ENCODE data around the gene POLR2J.

The POLR2J gene

DNA sequence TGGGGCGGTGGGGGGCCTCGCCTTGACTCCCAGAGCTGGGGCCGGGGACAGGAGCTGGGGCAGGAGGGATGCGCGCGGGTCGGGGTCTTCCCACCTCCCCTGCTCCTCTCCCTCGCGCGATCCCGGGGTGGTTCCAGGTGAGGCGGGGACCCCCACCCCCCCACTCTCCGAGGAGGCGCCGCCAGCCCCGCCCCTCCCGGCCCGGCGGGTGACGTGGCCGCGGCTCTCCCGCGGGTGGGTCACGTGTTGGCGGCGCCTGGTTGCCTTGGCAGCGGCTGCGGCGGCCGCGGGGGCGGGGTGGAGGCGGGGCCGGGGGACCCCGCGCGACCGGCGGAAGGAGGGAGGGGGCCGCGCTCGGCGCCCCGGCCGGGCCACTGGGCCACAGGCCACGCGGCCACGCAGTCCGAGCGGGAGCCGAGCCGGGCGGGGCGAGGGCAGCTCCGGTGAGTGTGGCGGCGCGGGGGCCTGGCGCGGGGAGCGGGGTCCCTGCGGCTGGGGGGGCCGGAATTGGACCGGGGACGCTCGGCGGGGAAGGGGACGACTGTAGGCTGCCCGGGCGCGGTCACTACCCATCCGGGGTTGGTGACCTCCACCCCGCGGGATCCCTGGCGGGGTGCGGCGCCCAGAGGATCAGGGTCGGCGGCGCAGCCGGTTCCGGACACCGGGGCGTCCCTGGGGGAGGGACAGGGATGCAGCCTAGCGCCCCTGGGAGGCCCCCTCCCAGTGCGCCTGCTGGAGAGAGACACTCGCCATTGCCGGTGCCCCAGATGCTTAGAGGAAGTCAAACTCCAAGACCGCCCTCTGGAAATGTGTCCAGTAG is 45.3 kb downstream of the POLR2J start, which contains the start of gene ORAI2:
Gene ORAI2 (plus strand): TSS at position 357 of the 820 bp plus-strand sequence. CDS start 5,382 bp downstream, outside the sequence.
- DNase-seq = peak; percentile 90

DNA sequence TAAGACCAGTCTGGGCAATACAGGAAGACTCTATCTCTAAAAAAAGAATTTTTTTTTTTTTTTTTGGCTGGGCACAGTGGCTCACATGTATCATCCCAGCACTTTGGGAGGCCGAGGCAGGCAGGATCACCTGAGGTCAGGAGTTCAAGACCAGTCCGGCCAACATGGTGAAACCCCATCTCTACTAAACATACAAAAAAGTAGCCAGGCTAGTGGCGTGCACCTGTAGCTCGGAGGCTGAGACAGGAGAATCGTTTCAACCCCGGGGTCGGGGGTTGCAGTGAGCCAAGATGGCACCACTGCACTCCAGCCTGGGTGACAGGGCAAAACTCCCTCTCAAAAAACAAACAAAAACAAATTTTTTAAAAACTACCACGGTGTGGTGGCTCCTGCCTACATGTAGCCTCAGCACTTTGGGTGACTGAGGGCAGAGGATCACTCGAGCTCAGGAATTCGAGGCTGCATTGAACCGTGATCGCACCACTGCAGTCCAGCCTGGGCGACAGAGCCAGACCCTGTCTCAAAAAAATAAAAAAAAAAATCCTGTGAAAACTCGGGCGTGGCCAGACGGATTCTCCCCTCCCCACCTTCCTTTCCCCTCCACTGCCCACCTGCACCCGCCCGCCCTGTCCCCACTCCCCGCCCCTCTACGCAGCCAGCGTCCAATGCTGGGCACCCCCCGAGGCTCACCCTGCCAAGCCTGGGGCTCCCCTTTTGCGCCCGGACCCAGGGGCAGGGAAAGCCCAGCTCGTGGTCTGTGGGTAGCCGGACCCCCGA is 46.1 kb downstream of the POLR2J start:
- DNase-seq = no peak

DNA sequence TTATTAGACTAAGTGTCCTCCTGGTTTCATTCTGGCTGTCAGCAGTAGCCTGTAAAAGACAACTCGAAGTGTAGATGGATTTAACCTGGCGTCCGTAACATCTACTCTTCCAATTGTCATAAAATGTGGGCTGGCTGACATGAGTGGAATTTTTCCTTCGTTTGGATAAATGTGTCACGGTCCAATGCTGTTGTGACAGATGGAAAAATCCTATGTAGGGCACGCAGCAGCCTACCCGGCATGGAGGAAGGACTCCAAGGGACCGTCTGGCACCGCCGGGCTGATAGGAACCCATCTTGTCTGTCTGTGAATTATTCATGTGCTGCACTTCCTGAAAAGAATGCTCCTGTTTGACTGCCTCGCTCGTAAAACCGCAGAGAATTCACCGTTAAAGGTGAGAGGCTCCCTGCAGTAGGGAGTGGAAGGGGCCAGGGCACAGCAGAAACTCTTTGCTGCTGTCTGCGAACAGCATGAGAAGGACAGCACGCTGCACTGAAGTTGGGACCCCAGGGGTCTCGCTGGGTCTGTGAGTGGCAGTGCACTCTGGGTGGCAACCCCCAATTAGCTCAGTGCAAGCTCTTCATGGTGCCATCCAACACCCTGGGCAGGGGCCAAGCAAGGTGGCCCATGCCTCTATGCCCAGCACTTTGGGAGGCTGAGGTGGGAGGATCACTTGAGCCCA is 47.0 kb downstream of the POLR2J start:
- DNase-seq = peak; percentile 83

DNA sequence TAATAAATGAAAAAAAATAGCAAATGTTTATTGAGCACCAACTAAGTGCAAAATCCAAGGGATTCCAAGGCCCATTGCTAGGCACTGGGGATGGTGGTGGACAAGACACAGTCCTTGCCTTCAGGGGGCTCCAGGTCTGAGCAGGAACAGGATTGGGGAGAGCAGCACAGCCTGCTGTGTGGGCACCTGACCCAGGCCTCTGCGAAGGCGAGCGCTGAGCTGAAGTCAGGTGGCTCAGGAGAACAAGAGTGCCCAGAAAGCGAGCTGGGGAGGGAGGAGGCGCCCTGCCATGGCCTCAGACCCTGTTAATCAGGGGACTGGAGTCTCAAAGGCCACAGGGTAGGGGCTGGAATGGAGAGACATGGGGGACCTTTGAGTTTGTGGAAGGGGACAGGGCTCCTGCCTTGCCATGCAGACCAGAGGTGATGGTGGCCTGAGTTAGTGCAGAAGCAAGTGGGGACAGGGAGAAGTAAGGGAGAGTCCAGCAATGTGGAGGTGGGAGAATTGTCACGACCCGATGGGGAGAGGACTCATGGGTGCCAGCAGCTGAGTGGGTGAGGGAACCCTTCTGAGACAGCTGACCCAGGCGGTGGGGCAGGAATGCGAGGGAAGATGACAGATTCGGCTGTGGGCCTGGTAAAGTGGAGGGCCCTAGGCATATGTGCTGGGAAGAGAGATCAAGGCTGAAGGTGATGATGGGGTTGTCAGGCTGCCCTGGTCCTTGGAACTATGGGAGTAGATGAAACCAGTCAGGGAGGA is 49.4 kb downstream of the POLR2J start:
- DNase-seq = no peak

DNA sequence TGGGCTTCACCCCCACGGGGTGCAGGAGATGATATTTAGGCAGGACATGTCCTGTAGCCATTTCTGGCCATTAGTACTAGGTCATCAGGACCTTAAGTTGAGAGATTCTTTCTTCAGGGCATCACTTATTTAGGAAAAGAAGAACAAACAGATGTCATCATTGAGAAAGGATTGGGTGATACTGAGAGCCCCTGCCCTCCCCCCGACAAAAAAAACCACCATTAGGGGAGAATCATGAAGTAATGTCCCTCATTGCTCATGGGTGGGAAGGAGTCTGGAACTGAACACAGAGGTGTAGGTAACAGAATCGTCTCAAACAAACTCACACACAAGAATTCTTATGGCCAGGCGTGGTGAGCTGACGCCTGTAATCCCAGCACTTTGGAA is 51.7 kb downstream of the POLR2J start:
- DNase-seq = no peak

DNA sequence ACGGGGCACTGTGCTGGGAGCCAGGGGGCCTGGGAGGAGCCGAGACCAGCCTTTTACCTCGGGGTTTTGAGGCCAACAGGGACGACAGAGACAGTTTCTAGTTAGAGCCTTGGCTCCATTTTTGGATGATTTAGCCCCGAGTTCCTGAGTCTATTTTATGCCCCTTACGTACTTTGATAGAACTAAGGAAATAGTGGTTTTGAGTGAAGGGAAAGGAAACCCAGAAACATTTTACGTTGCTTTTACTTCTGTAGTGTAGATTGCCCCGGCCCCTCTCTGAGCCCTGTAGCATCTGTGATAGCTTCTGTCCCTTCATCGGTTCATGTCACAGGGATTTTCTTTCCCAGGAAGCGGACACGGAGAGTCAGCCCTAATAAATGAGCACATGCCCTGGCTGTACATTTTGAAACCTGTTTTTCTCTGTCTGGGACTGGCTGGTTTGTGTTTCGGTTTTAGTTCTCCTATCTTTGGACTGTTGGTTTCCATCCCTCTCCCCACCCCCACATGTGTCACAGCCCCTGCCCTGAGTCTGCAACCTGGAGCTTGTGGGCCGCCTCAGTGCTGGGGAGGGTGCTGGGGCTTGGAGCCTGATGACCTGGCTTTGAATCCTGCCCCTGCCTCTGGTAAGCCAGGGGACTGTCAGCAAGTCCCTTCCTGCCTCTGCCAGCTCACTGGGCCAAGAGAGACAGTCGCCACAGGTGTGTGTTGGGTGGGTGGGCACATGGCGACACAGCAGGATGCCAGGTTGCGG is 52.3 kb downstream of the POLR2J start:
- DNase-seq = peak; percentile 78

DNA sequence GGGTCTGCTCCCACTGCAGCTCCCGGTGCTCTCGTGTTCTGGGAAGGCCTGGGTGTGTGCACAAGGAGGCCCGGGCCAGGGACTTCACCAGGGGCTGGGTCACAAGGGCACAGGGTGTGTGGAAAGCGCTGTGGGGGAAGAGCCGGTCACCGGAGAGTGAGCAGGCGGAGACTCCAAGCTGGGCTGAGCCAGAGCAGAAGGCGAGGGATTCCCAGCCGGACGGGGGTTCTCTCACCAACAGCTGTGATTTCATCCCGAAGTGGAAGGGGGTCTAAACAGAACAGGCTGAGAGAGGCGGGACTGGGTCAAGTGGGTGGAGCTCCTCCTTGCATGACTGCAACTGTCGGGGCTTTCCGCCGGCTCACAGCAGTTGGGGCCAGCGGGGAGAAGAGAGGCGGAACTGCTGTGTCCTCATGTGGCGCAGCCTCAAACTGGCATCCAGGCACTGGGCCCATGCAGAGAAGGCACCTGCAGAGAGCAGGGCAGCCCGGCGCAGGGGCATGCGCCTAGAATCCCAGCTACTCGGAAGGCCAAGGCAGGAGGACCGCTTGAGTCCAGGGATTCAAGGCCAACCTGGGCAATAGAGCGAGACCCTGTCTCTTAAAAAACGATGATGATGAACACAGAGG is 53.0 kb downstream of the POLR2J start:
- DNase-seq = peak; percentile 91

DNA sequence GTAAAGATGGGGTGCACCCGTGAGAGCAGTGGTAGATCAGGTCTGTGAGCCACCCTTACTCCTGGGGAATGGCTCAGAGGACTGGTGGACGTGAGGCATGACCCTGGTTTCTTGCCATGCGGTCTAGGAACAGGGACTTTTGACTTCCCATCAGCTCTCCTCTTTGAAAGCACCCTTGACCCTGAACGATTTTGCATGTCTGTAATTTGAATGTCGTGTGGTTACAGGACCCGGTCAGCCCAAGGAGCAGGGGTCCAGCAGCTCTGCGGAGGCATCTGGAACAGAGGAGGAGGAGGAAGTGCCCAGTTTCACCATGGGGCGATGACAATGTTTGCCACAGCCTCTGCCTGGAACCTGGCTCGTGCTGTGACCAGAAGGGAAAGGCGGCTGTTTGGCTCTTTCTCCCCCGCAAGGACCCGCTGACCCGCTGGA is 53.9 kb downstream of the POLR2J start:
- no peak for DNase-seq

DNA sequence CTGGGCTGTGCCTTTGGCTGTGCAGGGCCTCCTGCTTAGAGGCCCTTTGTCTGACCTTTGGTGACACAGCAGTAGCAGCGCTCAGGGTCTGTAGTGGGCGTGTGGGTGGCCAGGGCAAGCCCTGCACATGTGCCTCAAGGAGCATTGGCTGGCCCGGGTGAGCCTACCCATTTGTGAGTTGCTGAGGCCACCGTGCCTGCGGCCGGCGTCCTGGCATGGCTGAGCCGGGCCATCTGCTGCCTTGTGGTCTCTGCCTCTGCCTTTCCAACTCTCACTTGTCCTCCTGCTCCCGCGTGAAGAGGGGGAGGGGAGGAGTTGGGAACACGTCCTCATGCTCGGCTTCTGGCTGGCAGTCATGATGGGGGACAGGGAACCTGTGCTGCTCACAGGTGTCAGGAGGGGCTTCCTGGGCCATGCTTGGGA is 54.6 kb downstream of the POLR2J start:
- DNase-seq = no peak

All from CD4-positive, alpha-beta T cell treated with Interleukin-21 for 1 hour (primary cell).